PFSK-1 (cell line): ENCODE measurements around the gene JAGN1.

Experiments used
- POLR2AphosphoS5 ChIP-seq: IDR thresholded peaks from 2 replicates; pipeline ENCODE4 v1.6.1; 2012; ENCODE audit warnings: low read depth, mild to moderate bottlenecking, control low read depth, low read length, moderate library complexity
- SIN3A ChIP-seq: IDR thresholded peaks from 2 replicates; pipeline ENCODE4 v1.6.1; 2012; ENCODE audit warnings: mild to moderate bottlenecking, low read length, moderate library complexity, borderline replicate concordance; ENCODE audit not compliant: insufficient read depth
- TAF1 ChIP-seq: IDR thresholded peaks from 2 replicates; pipeline ENCODE4 v1.6.1; 2012; ENCODE audit warnings: low read length, control low read depth, borderline replicate concordance; ENCODE audit not compliant: insufficient read depth
- TF ChIP-seq, protein P1 (sequence below), 2 experiments: IDR thresholded peaks; 2 replicates each; pipeline versions ENCODE4 v1.6.1 to v1.8.0; 2011 to 2012; ENCODE audit warnings: low read depth in 2 of 2, low read length in 2 of 2, control low read depth in 1 of 2, inconsistent platforms in 1 of 2, mild to moderate bottlenecking in 1 of 2, moderate library complexity in 1 of 2; ENCODE audit not compliant: insufficient read depth in 1 of 2

DNA sequence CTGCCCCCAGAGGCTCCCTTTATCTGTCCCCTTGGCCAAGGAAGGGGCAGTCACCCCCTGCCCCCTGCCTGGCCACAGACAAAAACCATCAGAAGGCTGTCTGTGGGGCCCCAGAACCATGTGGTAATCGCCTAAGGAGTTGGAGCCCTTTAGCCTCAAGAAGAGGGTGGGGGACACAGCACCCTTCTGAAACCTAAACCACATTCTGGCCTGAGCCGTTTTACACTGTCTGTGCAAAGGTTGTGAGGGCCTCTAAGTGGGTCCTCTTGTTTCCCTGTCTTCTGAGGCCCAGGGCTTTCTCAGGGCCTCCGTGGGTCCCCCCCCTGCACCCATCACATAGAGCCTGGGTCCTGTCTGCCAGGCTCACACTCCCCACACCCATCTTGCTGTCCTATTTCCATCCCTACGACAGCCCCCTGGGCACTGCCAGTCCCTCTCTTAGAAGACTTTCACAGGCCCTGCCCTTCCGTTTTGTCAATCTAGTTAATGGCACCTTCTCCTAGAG, 28.7 kb upstream of the JAGN1 start:
- TF ChIP-seq TAF1 (no peak), POLR2AphosphoS5 (no peak), SIN3A (no peak)
- TF ChIP-seq, protein P1, sequence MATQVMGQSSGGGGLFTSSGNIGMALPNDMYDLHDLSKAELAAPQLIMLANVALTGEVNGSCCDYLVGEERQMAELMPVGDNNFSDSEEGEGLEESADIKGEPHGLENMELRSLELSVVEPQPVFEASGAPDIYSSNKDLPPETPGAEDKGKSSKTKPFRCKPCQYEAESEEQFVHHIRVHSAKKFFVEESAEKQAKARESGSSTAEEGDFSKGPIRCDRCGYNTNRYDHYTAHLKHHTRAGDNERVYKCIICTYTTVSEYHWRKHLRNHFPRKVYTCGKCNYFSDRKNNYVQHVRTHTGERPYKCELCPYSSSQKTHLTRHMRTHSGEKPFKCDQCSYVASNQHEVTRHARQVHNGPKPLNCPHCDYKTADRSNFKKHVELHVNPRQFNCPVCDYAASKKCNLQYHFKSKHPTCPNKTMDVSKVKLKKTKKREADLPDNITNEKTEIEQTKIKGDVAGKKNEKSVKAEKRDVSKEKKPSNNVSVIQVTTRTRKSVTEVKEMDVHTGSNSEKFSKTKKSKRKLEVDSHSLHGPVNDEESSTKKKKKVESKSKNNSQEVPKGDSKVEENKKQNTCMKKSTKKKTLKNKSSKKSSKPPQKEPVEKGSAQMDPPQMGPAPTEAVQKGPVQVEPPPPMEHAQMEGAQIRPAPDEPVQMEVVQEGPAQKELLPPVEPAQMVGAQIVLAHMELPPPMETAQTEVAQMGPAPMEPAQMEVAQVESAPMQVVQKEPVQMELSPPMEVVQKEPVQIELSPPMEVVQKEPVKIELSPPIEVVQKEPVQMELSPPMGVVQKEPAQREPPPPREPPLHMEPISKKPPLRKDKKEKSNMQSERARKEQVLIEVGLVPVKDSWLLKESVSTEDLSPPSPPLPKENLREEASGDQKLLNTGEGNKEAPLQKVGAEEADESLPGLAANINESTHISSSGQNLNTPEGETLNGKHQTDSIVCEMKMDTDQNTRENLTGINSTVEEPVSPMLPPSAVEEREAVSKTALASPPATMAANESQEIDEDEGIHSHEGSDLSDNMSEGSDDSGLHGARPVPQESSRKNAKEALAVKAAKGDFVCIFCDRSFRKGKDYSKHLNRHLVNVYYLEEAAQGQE (IDR thresholded peaks at IDR 0.05; ENCODE audit: insufficient read depth in 1 of 2, low read depth in 2 of 2, low read length in 2 of 2): no peak
